T-cell (primary cell): ENCODE results near the gene UBE2H. TPM values are rescaled to one million over a fixed set of nuclear protein-coding genes. Genes with fewer than 3 reads are reported as not detected.
A peak's percentile ranks its signal among the peaks of the same experiment; 100 is the strongest.

Source experiments
- ATAC-seq, 4 experiments: fragments of 200-7000 bp in 3 of 4; fragments of 150-1000 bp in 1 of 4; cut with Tn5 transposase; replicated peaks in 1 of 4; 1 replicate in 3 of 4; 2 replicates in 1 of 4; pipeline ENCODE4 v1.10.0; 2021; ENCODE audit warnings: moderate library complexity in 3 of 4, mild to moderate bottlenecking in 2 of 4, moderate number of reproducible peaks in 1 of 4
- CTCF ChIA-PET, 2 donors: fragments of 300-600 bp; sonication (Branson Sonifier 250); formaldehyde crosslinking; loops; one replicate each; lab custom pipeline; 2022; ENCODE audit warnings: antibody characterized with exemption in 2 of 2; lab: Charles Lee
- POLR2A ChIA-PET, 2 donors: fragments of 300-600 bp; sonication (Branson Sonifier 250); formaldehyde crosslinking; loops; one replicate each; lab custom pipeline; 2022; ENCODE audit warnings: antibody characterized with exemption in 2 of 2; lab: Charles Lee
- DNase-seq, 35 experiments: peaks; one replicate each; pipeline versions ENCODE4 v3.0.0 to v3.0.0-alpha.2; 2013 to 2023
- H3K27ac ChIP-seq: one replicate; pipeline ENCODE4 v1.5.1; 2013; ENCODE audit warnings: low read length
- H3K27me3 ChIP-seq, 2 experiments: replicated peaks in 1 of 2; 1 replicate in 1 of 2; 2 replicates in 1 of 2; pipeline versions ENCODE4 v1.6.1 to v1.7.0; 2013; ENCODE audit warnings: low read length in 1 of 2, mixed read lengths in 1 of 2; ENCODE audit not compliant: control insufficient read depth in 2 of 2, insufficient read depth in 2 of 2; ENCODE audit errors: extremely low read depth in 1 of 2
- H3K36me3 ChIP-seq, 2 donors: 1 replicate in 1 of 2; 2 replicates in 1 of 2; pipeline versions ENCODE4 v1.6.1 to v1.7.0; 2013; ENCODE audit warnings: low read length in 1 of 2; ENCODE audit not compliant: control insufficient read depth in 2 of 2, insufficient read depth in 1 of 2; ENCODE audit errors: extremely low read depth in 1 of 2
- H3K4me1 ChIP-seq, 2 experiments: 1 replicate in 1 of 2; 2 replicates in 1 of 2; pipeline versions ENCODE4 v1.6.1 to v1.7.0; 2013; ENCODE audit warnings: low read length in 2 of 2, mixed read lengths in 1 of 2; ENCODE audit not compliant: insufficient read depth in 2 of 2, control insufficient read depth in 1 of 2; ENCODE audit errors: extremely low read depth in 1 of 2
- H3K4me3 ChIP-seq, 2 donors: 1 replicate in 1 of 2; 2 replicates in 1 of 2; pipeline versions ENCODE4 v1.5.1 to v1.7.0; 2013; ENCODE audit warnings: mild to moderate bottlenecking in 2 of 2, low read length in 1 of 2, moderate library complexity in 1 of 2; ENCODE audit not compliant: control insufficient read depth in 1 of 2; ENCODE audit errors: extremely low read depth in 1 of 2
- H3K9me3 ChIP-seq: 2 replicates; pipeline ENCODE4 v1.7.0; 2013
- H3K27ac Mint-ChIP-seq, 2 donors: one replicate each; pipeline ENCODE4 v1.8.0; 2020 to 2021; ENCODE audit warnings: mild to moderate bottlenecking in 2 of 2, mixed read lengths in 2 of 2
- H3K27me3 Mint-ChIP-seq, 2 donors: one replicate each; pipeline ENCODE4 v1.8.0; 2021 to 2022; ENCODE audit warnings: mixed read lengths in 2 of 2
- H3K36me3 Mint-ChIP-seq: one replicate; pipeline ENCODE4 v1.8.0; 2021; ENCODE audit warnings: mixed read lengths
- H3K4me1 Mint-ChIP-seq, 3 donors: one replicate each; pipeline ENCODE4 v1.8.0; 2020 to 2022; ENCODE audit warnings: mixed read lengths in 3 of 3, mild to moderate bottlenecking in 1 of 3
- H3K4me3 Mint-ChIP-seq, 3 donors: one replicate each; pipeline ENCODE4 v1.8.0; 2020 to 2022; ENCODE audit warnings: mild to moderate bottlenecking in 3 of 3, mixed read lengths in 3 of 3, moderate library complexity in 3 of 3
- H3K9me3 Mint-ChIP-seq, 3 donors: one replicate each; pipeline ENCODE4 v1.8.0; 2020 to 2022; ENCODE audit warnings: mixed read lengths in 3 of 3
- WGBS: methylation state at CpG from one replicate; pipeline ENCODE4 v1.1.5; 2013; ENCODE audit warnings: missing lambda C conversion rate; ENCODE audit not compliant: insufficient coverage; 5-methylcytosine and 5-hydroxymethylcytosine counted together
- total RNA-seq, 35 experiments: library from RNA in 6 of 35; stranded (reverse) in 6 of 35; fragments of 120-200 nt in 1 of 35; gene quantifications; one replicate each; pipeline versions ENCODE4 v1.2.1 to v1.2.4 and lab custom pipeline; 2013 to 2026

UBE2H gene
- total RNA-seq, 5 donors from 2014 or later (not counting 1 experiment from before 2014, with no cell fraction given) = 37.5 to 63.8 (median 50.1) TPM

DNA sequence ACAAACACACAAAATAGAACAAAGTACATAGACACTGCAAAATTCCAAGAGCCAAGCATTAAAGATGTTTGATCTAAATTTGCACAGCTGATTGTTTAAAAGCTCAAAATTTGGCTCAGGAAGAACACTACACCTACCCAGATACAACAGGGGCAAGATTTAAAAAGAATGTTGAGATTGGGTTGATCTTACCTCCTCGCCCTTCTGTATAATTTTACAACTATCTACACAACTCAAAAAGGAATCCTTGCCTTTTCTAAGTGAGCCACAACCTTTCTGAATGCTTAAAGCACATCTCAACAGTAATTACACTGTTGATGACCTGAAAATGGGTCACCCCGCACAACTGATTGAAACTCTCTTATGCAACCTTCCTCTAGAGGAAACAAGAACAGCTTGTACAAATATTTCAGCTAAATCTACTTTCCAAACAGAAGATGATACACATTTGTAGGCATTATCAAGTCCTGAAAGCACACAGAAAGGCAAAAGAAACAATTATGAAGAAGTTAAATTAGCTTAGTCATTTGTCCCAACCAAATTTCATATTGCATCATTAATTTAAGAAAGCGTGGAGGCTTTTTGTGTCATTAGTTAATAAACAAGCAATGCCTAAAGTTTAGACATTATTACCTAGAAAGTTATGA lies 75.5 kb downstream of the UBE2H start:
- H3K4me3 ChIP-seq = no peak overlapping the region
- no peaks in the 10 kb centered on the region for H3K9me3 Mint-ChIP-seq
- no peak overlapping the region for H3K27ac ChIP-seq
- H3K27me3 ChIP-seq = no peaks in the 10 kb centered on the region
- DNase-seq (no peak), ATAC-seq (no peak)
- ChIA-PET CTCF (interaction anchor here in 1 of 2 donors (0.6 to 1.0 kb wide), 2 partner anchors 16 to 18 kb away, joined by 3 read pairs; no protein-coding TSS in a partner anchor), POLR2A (interaction anchor here in 1 of 2 donors (0.6 kb wide), 1 partner anchor 650 kb away, joined by 25 read pairs; no protein-coding TSS in a partner anchor)
- H3K4me1 Mint-ChIP-seq = peaks cover 48 to 74% (median 56%) of the 10 kb centered on the region in 3 donors
- peaks cover 0 to 18% of the 10 kb centered on the region in 2 donors for H3K36me3 ChIP-seq
- 67% methylated on average over 1 of the region's 3 CpGs for WGBS
- H3K27ac Mint-ChIP-seq = peak overlapping the region in 1 of 2 donors; percentile 63
- H3K27me3 Mint-ChIP-seq = no peaks in the 10 kb centered on the region
- peaks cover 4 to 7% of the 10 kb centered on the region in 2 experiments for H3K4me1 ChIP-seq
- no peak overlapping the region for H3K4me3 Mint-ChIP-seq
- H3K9me3 ChIP-seq = no peaks in the 10 kb centered on the region
- peaks cover 46% of the 10 kb centered on the region for H3K36me3 Mint-ChIP-seq

DNA sequence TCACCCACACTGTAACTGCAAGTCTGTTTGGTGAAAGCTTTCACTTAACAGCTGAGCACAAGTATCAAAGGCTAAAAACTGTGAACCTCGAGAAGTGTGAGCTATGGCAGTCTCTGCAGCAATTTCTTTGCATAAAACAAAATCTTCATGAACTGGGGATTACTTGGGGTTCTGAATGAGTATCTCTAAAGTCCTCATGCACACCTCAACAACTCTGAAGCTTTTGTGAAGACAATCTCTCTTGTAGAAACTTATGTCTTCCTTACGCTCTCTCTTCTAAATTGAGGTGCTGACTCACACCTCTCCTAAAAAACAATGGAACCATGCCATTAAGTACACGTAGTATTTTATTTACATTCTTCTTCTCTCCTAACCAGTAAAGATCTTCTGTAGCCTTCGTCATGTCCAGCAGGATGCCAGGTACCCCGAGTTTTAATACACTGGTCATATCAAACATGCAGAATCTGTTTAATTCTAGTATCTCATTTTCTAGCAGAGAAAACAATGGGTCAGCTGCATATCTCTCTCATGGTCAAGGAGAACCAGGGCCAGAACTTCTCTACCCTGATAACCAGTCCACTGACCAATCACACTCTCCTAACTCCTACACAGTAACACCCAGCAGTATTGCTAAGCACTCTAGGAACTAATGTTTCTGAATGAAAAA lies 76.9 kb downstream of the UBE2H start:
- POLR2A ChIA-PET = no interaction called here
- no peak overlapping the region for H3K27ac ChIP-seq
- H3K4me3 Mint-ChIP-seq = no peak overlapping the region

DNA sequence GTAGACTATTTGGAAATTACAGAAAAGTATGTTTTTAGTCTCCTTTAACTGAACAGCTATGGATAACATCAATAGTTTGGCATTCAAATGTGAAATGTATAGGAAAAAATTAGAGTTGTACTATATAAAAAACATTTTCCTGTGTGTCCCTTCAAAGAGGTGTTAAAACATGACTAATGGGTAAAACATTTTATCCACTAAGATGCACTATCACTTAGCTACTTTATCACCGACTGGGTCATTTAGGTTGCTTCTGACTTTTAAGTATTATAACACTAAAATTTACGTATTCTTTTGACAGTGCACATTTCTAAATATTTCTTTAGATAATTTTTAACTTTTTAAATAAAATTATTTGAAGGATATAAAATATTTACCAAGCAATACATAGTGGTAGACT lies 77.6 kb downstream of the UBE2H start:
- Histone ChIP-seq H3K4me3 (no peak overlapping the region), H3K36me3 (peaks cover 3 to 27% of the 10 kb centered on the region in 2 donors), H3K27ac (no peak overlapping the region), H3K9me3 (no peaks in the 10 kb centered on the region), H3K27me3 (no peaks in the 10 kb centered on the region), H3K4me1 (peaks cover 2 to 4% of the 10 kb centered on the region in 2 experiments)
- WGBS = no CpG with 5 or more reads among the region's 2 CpGs
- no peaks in the 10 kb centered on the region for H3K27me3 Mint-ChIP-seq
- peaks cover 45 to 58% (median 45%) of the 10 kb centered on the region in 3 donors for H3K4me1 Mint-ChIP-seq
- no peaks in the 10 kb centered on the region for H3K9me3 Mint-ChIP-seq
- peaks cover 55% of the 10 kb centered on the region for H3K36me3 Mint-ChIP-seq
- ChIA-PET CTCF (interaction anchor here in 1 of 2 donors (0.5 kb wide), 1 partner anchor 46 kb away, joined by 3 read pairs; no protein-coding TSS in a partner anchor), POLR2A (no interaction called here)
- DNase-seq = no peak
- no peak overlapping the region for H3K27ac Mint-ChIP-seq
- no peak overlapping the region for H3K4me3 Mint-ChIP-seq
- no peak for ATAC-seq

More for the DNA sequence above, 76.9 kb downstream of the UBE2H start:
- no peak for DNase-seq
- Histone ChIP-seq H3K27me3 (no peaks in the 10 kb centered on the region), H3K4me1 (peaks cover 4 to 7% of the 10 kb centered on the region in 2 experiments), H3K36me3 (peaks cover 0 to 26% of the 10 kb centered on the region in 2 donors), H3K4me3 (no peak overlapping the region), H3K9me3 (no peaks in the 10 kb centered on the region)
- WGBS = 88% methylated on average over 4 of the region's 5 CpGs
- Mint-ChIP-seq H3K4me1 (peaks cover 46 to 61% (median 49%) of the 10 kb centered on the region in 3 donors), H3K27me3 (no peaks in the 10 kb centered on the region), H3K9me3 (no peaks in the 10 kb centered on the region), H3K27ac (peak overlapping the region in 1 of 2 donors; percentile 35), H3K36me3 (peaks cover 55% of the 10 kb centered on the region)
- ATAC-seq = no peak
- CTCF ChIA-PET = interaction anchor here in 1 of 2 donors (0.5 to 0.7 kb wide), 2 partner anchors 45 to 78 kb away, joined by 3 read pairs; no protein-coding TSS in a partner anchor

- Histone ChIP-seq H3K36me3 (peaks cover 5 to 30% of the 10 kb centered on the region in 2 donors), H3K9me3 (no peaks in the 10 kb centered on the region), H3K4me3 (no peak overlapping the region), H3K27ac (no peak overlapping the region), H3K27me3 (no peaks in the 10 kb centered on the region), H3K4me1 (peaks cover 0 to 1% of the 10 kb centered on the region in 2 experiments)
- Mint-ChIP-seq H3K9me3 (no peaks in the 10 kb centered on the region), H3K4me3 (peak overlapping the region in 1 of 3 donors; percentile 7), H3K4me1 (peaks cover 44 to 58% (median 46%) of the 10 kb centered on the region in 3 donors), H3K27me3 (no peaks in the 10 kb centered on the region), H3K36me3 (peaks cover 57% of the 10 kb centered on the region), H3K27ac (no peak overlapping the region)
- 100% methylated on average over 1 of the region's 4 CpGs for WGBS
- ChIA-PET POLR2A (interaction anchor here in 1 of 2 donors (0.6 kb wide), 1 partner anchor 44 kb away, joined by 3 read pairs; no protein-coding TSS in a partner anchor), CTCF (no interaction called here)
- no peak for DNase-seq
- ATAC-seq = no peak
Observed at GRCh38 chr7:129874722-129875121, 78.0 kb downstream of the UBE2H start.

DNA sequence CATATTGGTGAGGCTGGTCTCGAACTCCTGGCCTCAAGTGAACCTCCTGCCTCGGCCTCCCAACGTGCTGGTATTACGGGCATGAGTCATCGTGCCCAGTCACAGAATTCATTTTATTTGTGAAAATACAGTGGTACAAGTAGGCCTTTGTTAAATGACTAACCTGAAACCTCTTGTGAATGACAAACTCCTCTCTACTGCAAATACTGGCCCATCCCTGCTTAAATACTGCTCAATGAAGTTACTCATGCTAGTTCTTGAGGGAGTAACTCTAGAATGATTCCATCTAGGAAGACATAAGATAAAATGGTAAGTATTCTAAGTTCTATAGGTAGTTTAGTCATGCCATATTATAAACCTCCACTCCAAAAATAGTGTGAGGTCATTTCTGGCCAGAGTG lies 80.7 kb downstream of the UBE2H start:
- DNase-seq (no peak), ATAC-seq (no peak)
- Mint-ChIP-seq H3K27ac (no peak overlapping the region), H3K27me3 (no peaks in the 10 kb centered on the region), H3K9me3 (no peaks in the 10 kb centered on the region), H3K4me1 (peaks cover 31 to 51% (median 39%) of the 10 kb centered on the region in 3 donors), H3K4me3 (no peak overlapping the region), H3K36me3 (peaks cover 49% of the 10 kb centered on the region)
- POLR2A ChIA-PET = no interaction called here
- H3K27me3 ChIP-seq = no peaks in the 10 kb centered on the region
- no CpG with 5 or more reads among the region's 5 CpGs for WGBS
- H3K4me3 ChIP-seq = no peak overlapping the region
- CTCF ChIA-PET = no interaction called here
- no peaks in the 10 kb centered on the region for H3K4me1 ChIP-seq
- peaks cover 5 to 13% of the 10 kb centered on the region in 2 donors for H3K36me3 ChIP-seq
- no peak overlapping the region for H3K27ac ChIP-seq
- no peaks in the 10 kb centered on the region for H3K9me3 ChIP-seq

DNA sequence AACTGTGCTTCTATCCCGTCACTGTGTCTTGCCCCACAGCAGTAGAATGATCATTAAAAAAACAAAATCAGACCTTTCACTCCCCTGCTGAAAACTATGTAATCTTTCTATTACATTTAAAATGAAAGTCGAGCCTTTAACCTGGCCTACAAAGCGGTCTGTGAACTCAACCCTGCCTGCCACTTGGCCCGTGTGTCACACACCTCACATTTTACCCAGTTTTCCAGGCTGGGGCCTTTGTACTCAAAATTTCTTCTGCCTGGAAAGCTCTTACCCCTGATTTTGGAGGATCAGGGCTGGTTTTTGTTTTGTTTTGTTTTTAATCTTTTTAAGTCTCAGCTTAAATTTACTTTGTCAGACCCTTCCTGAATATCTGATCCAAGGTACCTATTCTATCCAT lies 82.1 kb downstream of the UBE2H start:
- WGBS = 100% methylated on average over 4 of the region's 4 CpGs
- Histone ChIP-seq H3K27ac (no peak overlapping the region), H3K27me3 (no peaks in the 10 kb centered on the region), H3K4me1 (peaks cover 0 to 3% of the 10 kb centered on the region in 2 experiments), H3K9me3 (no peaks in the 10 kb centered on the region), H3K36me3 (peaks cover 5 to 13% of the 10 kb centered on the region in 2 donors), H3K4me3 (no peak overlapping the region)
- Mint-ChIP-seq H3K4me1 (peaks cover 29 to 47% (median 40%) of the 10 kb centered on the region in 3 donors), H3K9me3 (no peaks in the 10 kb centered on the region), H3K27me3 (no peaks in the 10 kb centered on the region), H3K4me3 (no peak overlapping the region), H3K27ac (no peak overlapping the region), H3K36me3 (peaks cover 37% of the 10 kb centered on the region)
- ChIA-PET POLR2A (no interaction called here), CTCF (interaction anchor here (0.6 kb wide), 2 partner anchors 600 to 657 kb away, joined by 3 read pairs; no protein-coding TSS in a partner anchor)
- ATAC-seq = no peak
- no peak for DNase-seq
